ENCODE data around the gene COL18A1.

COL18A1 gene

DNA sequence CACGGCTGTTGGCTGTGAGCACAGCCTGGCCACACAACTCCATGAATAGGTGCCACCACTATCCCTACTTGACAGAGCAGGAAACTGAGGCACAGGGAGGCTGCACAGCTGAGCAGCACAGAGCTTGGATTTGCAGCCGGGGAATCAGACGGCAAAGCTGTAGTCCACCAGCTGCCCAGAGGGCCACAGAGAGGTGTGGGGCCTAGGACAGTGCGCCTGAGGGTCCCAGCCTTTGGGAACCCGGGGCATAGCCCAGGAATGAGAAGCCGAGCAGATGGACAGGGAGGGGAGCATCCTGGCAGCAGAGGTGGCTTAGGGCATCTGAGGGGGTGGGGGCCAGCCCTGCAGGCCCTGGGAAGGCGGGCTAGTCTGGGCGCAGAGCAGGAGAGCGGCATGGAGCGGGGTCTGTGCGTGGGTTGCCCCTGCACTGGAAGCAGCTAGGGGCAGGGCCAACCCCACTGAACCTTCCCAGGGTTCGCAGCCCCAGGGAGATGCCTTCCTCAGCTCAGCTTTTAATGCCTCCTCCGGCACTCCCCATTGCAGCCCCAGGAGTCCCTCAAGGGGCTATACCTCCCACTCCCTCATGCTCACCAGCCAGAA lies 46.2 kb upstream of the COL18A1 start:
- H3K9ac ChIP-seq (ENCODE audit: low read depth, low read length, poor library complexity, severe bottlenecking) = no peak overlapping the region
- H3K36me3 ChIP-seq (ENCODE audit: insufficient read depth, low read length) = no peaks in the 10 kb centered on the region
- H3K9me3 ChIP-seq (ENCODE audit: insufficient read depth, low read depth, low read length) = no peaks in the 10 kb centered on the region
- no peak overlapping the region for H3K4me3 ChIP-seq (ENCODE audit: low read length, poor library complexity, severe bottlenecking)
- no peak for TF ChIP-seq EZH2phosphoT487 (IDR thresholded peaks at IDR 0.05; ENCODE audit: borderline replicate concordance)
- TF ChIP-seq, protein P1, sequence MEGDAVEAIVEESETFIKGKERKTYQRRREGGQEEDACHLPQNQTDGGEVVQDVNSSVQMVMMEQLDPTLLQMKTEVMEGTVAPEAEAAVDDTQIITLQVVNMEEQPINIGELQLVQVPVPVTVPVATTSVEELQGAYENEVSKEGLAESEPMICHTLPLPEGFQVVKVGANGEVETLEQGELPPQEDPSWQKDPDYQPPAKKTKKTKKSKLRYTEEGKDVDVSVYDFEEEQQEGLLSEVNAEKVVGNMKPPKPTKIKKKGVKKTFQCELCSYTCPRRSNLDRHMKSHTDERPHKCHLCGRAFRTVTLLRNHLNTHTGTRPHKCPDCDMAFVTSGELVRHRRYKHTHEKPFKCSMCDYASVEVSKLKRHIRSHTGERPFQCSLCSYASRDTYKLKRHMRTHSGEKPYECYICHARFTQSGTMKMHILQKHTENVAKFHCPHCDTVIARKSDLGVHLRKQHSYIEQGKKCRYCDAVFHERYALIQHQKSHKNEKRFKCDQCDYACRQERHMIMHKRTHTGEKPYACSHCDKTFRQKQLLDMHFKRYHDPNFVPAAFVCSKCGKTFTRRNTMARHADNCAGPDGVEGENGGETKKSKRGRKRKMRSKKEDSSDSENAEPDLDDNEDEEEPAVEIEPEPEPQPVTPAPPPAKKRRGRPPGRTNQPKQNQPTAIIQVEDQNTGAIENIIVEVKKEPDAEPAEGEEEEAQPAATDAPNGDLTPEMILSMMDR (conservative IDR thresholded peaks at IDR 0.05; ENCODE audit: low read length) = no peak
- H3K9me2 ChIP-seq (replicated peaks; ENCODE audit: low read depth, low read length) = no peaks in the 10 kb centered on the region
- H3F3A ChIP-seq (ENCODE audit: low read depth) = no peaks in the 10 kb centered on the region
- no peak overlapping the region for H3K4me2 ChIP-seq (ENCODE audit: low read depth, low read length, poor library complexity, severe bottlenecking)
- no peaks in the 10 kb centered on the region for H3K27me3 ChIP-seq (ENCODE audit: insufficient read depth, low read length, poor library complexity, severe bottlenecking)
- no peak overlapping the region for H2AFZ ChIP-seq (ENCODE audit: low read length)
- no peaks in the 10 kb centered on the region for H3K79me2 ChIP-seq (ENCODE audit: insufficient read depth, low read length)
- H3K4me1 ChIP-seq (ENCODE audit: insufficient read depth, low read length, poor library complexity, severe bottlenecking) = no peaks in the 10 kb centered on the region
- H4K20me1 ChIP-seq (ENCODE audit: insufficient read depth, low read length, poor library complexity, severe bottlenecking) = no peaks in the 10 kb centered on the region

- Histone ChIP-seq H3K9me3 (ENCODE audit: insufficient read depth, low read depth, low read length) (no peaks in the 10 kb centered on the region), H2AFZ (ENCODE audit: low read length) (no peak overlapping the region), H3K4me1 (ENCODE audit: insufficient read depth, low read length, poor library complexity, severe bottlenecking) (no peaks in the 10 kb centered on the region), H3F3A (ENCODE audit: low read depth) (no peaks in the 10 kb centered on the region), H3K4me2 (ENCODE audit: low read depth, low read length, poor library complexity, severe bottlenecking) (no peak overlapping the region), H3K79me2 (ENCODE audit: insufficient read depth, low read length) (no peaks in the 10 kb centered on the region), H3K27me3 (ENCODE audit: insufficient read depth, low read length, poor library complexity, severe bottlenecking) (no peaks in the 10 kb centered on the region), H3K4me3 (ENCODE audit: low read length, poor library complexity, severe bottlenecking) (no peak overlapping the region), H3K9me2 (replicated peaks; ENCODE audit: low read depth, low read length) (no peaks in the 10 kb centered on the region), H3K36me3 (ENCODE audit: insufficient read depth, low read length) (no peaks in the 10 kb centered on the region), H3K9ac (ENCODE audit: low read depth, low read length, poor library complexity, severe bottlenecking) (no peak overlapping the region), H4K20me1 (ENCODE audit: insufficient read depth, low read length, poor library complexity, severe bottlenecking) (no peaks in the 10 kb centered on the region)
- TF ChIP-seq EZH2phosphoT487 (IDR thresholded peaks at IDR 0.05; ENCODE audit: borderline replicate concordance) = no peak
- TF ChIP-seq, protein P1 (conservative IDR thresholded peaks at IDR 0.05; ENCODE audit: low read length) = no peak
Measured at GRCh38 chr21:45359451-45360217, 45.3 kb upstream of the COL18A1 start.

- Histone ChIP-seq H3K4me3 (ENCODE audit: low read length, poor library complexity, severe bottlenecking) (no peak overlapping the region), H3K36me3 (ENCODE audit: insufficient read depth, low read length) (no peaks in the 10 kb centered on the region), H3K4me2 (ENCODE audit: low read depth, low read length, poor library complexity, severe bottlenecking) (no peak overlapping the region), H3K79me2 (ENCODE audit: insufficient read depth, low read length) (no peaks in the 10 kb centered on the region), H3F3A (ENCODE audit: low read depth) (no peaks in the 10 kb centered on the region), H3K27me3 (ENCODE audit: insufficient read depth, low read length, poor library complexity, severe bottlenecking) (no peaks in the 10 kb centered on the region), H3K9ac (ENCODE audit: low read depth, low read length, poor library complexity, severe bottlenecking) (no peak overlapping the region), H3K9me3 (ENCODE audit: insufficient read depth, low read depth, low read length) (no peaks in the 10 kb centered on the region), H3K9me2 (replicated peaks; ENCODE audit: low read depth, low read length) (no peaks in the 10 kb centered on the region), H3K4me1 (ENCODE audit: insufficient read depth, low read length, poor library complexity, severe bottlenecking) (no peaks in the 10 kb centered on the region), H4K20me1 (ENCODE audit: insufficient read depth, low read length, poor library complexity, severe bottlenecking) (no peaks in the 10 kb centered on the region), H2AFZ (ENCODE audit: low read length) (no peak overlapping the region)
- TF ChIP-seq, protein P1 (conservative IDR thresholded peaks at IDR 0.05; ENCODE audit: low read length) = no peak
- TF ChIP-seq EZH2phosphoT487 (IDR thresholded peaks at IDR 0.05; ENCODE audit: borderline replicate concordance) = no peak
Measured at GRCh38 chr21:45361033-45361997, 43.6 kb upstream of the COL18A1 start.

Measured in Loucy (cell line).